SJSA1 (cell line): ENCODE results near the gene LINC00305. TPM values are rescaled to one million over a fixed set of nuclear protein-coding genes. Genes with fewer than 3 reads are reported as not detected.

Experiments used
- DNase-seq, 2 experiments: peaks; one replicate each; pipeline ENCODE4 v3.0.0-alpha.2; 2015 to 2020; ENCODE audit warnings: low spot score in 2 of 2, low read depth in 1 of 2
- H3K27ac ChIP-seq: fragments of 250-450 bp; sonication (Bioruptor Pico); 2 replicates; pipeline ENCODE4 v1.5.1; 2020; ENCODE audit warnings: mild to moderate bottlenecking, moderate library complexity
- H3K27me3 ChIP-seq: fragments of 250-450 bp; sonication (Bioruptor Pico); replicated peaks from 2 replicates; pipeline ENCODE4 v1.5.1; 2020; ENCODE audit warnings: mild to moderate bottlenecking, moderate library complexity
- H3K36me3 ChIP-seq: fragments of 250-450 bp; sonication (Bioruptor Pico); 2 replicates; pipeline ENCODE4 v1.5.1; 2020; ENCODE audit warnings: mild to moderate bottlenecking
- H3K4me1 ChIP-seq: fragments of 250-450 bp; sonication (Bioruptor Pico); replicated peaks from 2 replicates; pipeline ENCODE4 v1.6.1; 2021; ENCODE audit warnings: mild to moderate bottlenecking
- H3K4me3 ChIP-seq: fragments of 250-450 bp; sonication (Bioruptor Pico); 2 replicates; pipeline ENCODE4 v1.5.1; 2020; ENCODE audit warnings: mild to moderate bottlenecking
- H3K9me3 ChIP-seq: fragments of 250-450 bp; sonication (Bioruptor Pico); replicated peaks from 2 replicates; pipeline ENCODE4 v1.5.1; 2020; ENCODE audit warnings: mild to moderate bottlenecking
- total RNA-seq: library from RNA; depleted of rRNA; stranded (reverse); fragments of >200 nt; shearing (Covaris generic); gene quantifications from 2 replicates; pipeline ENCODE4 v1.2.3, GENCODE V29; 2014; rRNA removed

The LINC00305 gene
- total RNA-seq, result not detected in 2 replicates

- Histone ChIP-seq H3K4me3 (no peak within 1 kb of the TSS), H3K27ac (no peak within 1 kb of the TSS), H3K9me3 (no peaks in the 10 kb centered on the region), H3K36me3 (no peaks in the 10 kb centered on the region), H3K4me1 (no peaks in the 10 kb centered on the region), H3K27me3 (no peaks in the 10 kb centered on the region)
- no peak for DNase-seq
These were observed at the start of gene LINC00305 for GRCh38 chr18:64148988-64149387. Gene LINC00305 (minus strand): TSS chr18:64149088.

GRCh38 chr18:64191069-64191468 lies 42.2 kb upstream of the LINC00305 start:
- Histone ChIP-seq H3K4me3 (no peak overlapping the region), H3K4me1 (no peaks in the 10 kb centered on the region), H3K27ac (no peak overlapping the region), H3K9me3 (no peaks in the 10 kb centered on the region), H3K27me3 (no peaks in the 10 kb centered on the region), H3K36me3 (no peaks in the 10 kb centered on the region)
- no peak for DNase-seq

GRCh38 chr18:64185987-64186386 lies 37.1 kb upstream of the LINC00305 start:
- no peaks in the 10 kb centered on the region for H3K27me3 ChIP-seq
- H3K36me3 ChIP-seq, result no peaks in the 10 kb centered on the region
- H3K4me1 ChIP-seq, result no peaks in the 10 kb centered on the region
- no peaks in the 10 kb centered on the region for H3K9me3 ChIP-seq
- no peak overlapping the region for H3K27ac ChIP-seq
- no peak overlapping the region for H3K4me3 ChIP-seq
- DNase-seq, result no peak

- H3K4me1 ChIP-seq, result no peaks in the 10 kb centered on the region
These were observed 34.8 kb upstream of the LINC00305 start for GRCh38 chr18:64183665-64184064.

GRCh38 chr18:64180617-64181016 lies 31.7 kb upstream of the LINC00305 start:
- Histone ChIP-seq H3K9me3 (no peaks in the 10 kb centered on the region), H3K4me1 (no peaks in the 10 kb centered on the region)

More at GRCh38 chr18:64183665-64184064, 34.8 kb upstream of the LINC00305 start:
- Histone ChIP-seq H3K4me3 (no peak overlapping the region), H3K27ac (no peak overlapping the region), H3K36me3 (no peaks in the 10 kb centered on the region), H3K27me3 (no peaks in the 10 kb centered on the region), H3K9me3 (no peaks in the 10 kb centered on the region)
- DNase-seq, result no peak

GRCh38 chr18:64180171-64180570 lies 31.3 kb upstream of the LINC00305 start:
- no peaks in the 10 kb centered on the region for H3K36me3 ChIP-seq
- DNase-seq, result no peak
- no peak overlapping the region for H3K27ac ChIP-seq
- H3K9me3 ChIP-seq, result no peaks in the 10 kb centered on the region
- H3K27me3 ChIP-seq, result no peaks in the 10 kb centered on the region
- H3K4me1 ChIP-seq, result no peaks in the 10 kb centered on the region
- no peak overlapping the region for H3K4me3 ChIP-seq

More at GRCh38 chr18:64180617-64181016, 31.7 kb upstream of the LINC00305 start:
- Histone ChIP-seq H3K27me3 (no peaks in the 10 kb centered on the region), H3K4me3 (no peak overlapping the region), H3K36me3 (no peaks in the 10 kb centered on the region), H3K27ac (no peak overlapping the region)
- DNase-seq, result no peak

GRCh38 chr18:64179556-64180080 lies 30.7 kb upstream of the LINC00305 start:
- no peak for DNase-seq
- Histone ChIP-seq H3K4me3 (no peak overlapping the region), H3K27me3 (no peaks in the 10 kb centered on the region), H3K9me3 (no peaks in the 10 kb centered on the region), H3K4me1 (no peaks in the 10 kb centered on the region), H3K27ac (no peak overlapping the region), H3K36me3 (no peaks in the 10 kb centered on the region)

- Histone ChIP-seq H3K36me3 (no peaks in the 10 kb centered on the region), H3K9me3 (no peaks in the 10 kb centered on the region), H3K4me1 (no peaks in the 10 kb centered on the region), H3K4me3 (no peak overlapping the region), H3K27ac (no peak overlapping the region), H3K27me3 (no peaks in the 10 kb centered on the region)
- DNase-seq, result no peak
These were observed 30.0 kb upstream of the LINC00305 start for GRCh38 chr18:64178860-64179259.

GRCh38 chr18:64175432-64175831 lies 26.5 kb upstream of the LINC00305 start:
- H3K4me1 ChIP-seq, result no peaks in the 10 kb centered on the region
- no peaks in the 10 kb centered on the region; the same call in none of the 2 replicates for H3K9me3 ChIP-seq
- H3K4me3 ChIP-seq, result no peak overlapping the region
- no peak for DNase-seq
- no peak overlapping the region for H3K27ac ChIP-seq
- H3K36me3 ChIP-seq, result no peaks in the 10 kb centered on the region
- no peaks in the 10 kb centered on the region for H3K27me3 ChIP-seq

GRCh38 chr18:64171576-64171975 lies 22.7 kb upstream of the LINC00305 start:
- DNase-seq, result no peak
- Histone ChIP-seq H3K9me3 (no peaks in the 10 kb centered on the region; the same call in none of the 2 replicates), H3K4me3 (no peak overlapping the region), H3K36me3 (no peaks in the 10 kb centered on the region), H3K27me3 (no peaks in the 10 kb centered on the region), H3K4me1 (no peaks in the 10 kb centered on the region), H3K27ac (no peak overlapping the region)

- Histone ChIP-seq H3K4me3 (no peak overlapping the region), H3K27me3 (no peaks in the 10 kb centered on the region), H3K36me3 (no peaks in the 10 kb centered on the region), H3K27ac (no peak overlapping the region), H3K9me3 (no peaks in the 10 kb centered on the region), H3K4me1 (no peaks in the 10 kb centered on the region)
- DNase-seq, result no peak
These were observed 18.6 kb upstream of the LINC00305 start for GRCh38 chr18:64167408-64167925.

GRCh38 chr18:64165906-64166305 lies 17.0 kb upstream of the LINC00305 start:
- Histone ChIP-seq H3K36me3 (no peaks in the 10 kb centered on the region), H3K27me3 (no peaks in the 10 kb centered on the region), H3K4me3 (no peak overlapping the region), H3K9me3 (no peaks in the 10 kb centered on the region), H3K4me1 (no peaks in the 10 kb centered on the region), H3K27ac (no peak overlapping the region)
- no peak for DNase-seq

- H3K4me3 ChIP-seq, result no peak overlapping the region
- H3K27me3 ChIP-seq, result no peaks in the 10 kb centered on the region
- no peak for DNase-seq
- no peaks in the 10 kb centered on the region for H3K4me1 ChIP-seq
- no peak overlapping the region for H3K27ac ChIP-seq
- H3K9me3 ChIP-seq, result no peaks in the 10 kb centered on the region
- H3K36me3 ChIP-seq, result no peaks in the 10 kb centered on the region
These were observed 16.0 kb upstream of the LINC00305 start for GRCh38 chr18:64164883-64165282.

- no peak overlapping the region for H3K4me3 ChIP-seq
- no peaks in the 10 kb centered on the region for H3K27me3 ChIP-seq
These were observed 1.1 kb upstream of the LINC00305 start for GRCh38 chr18:64149916-64150438.

GRCh38 chr18:64142904-64143303 lies 6.0 kb downstream of the LINC00305 start:
- Histone ChIP-seq H3K36me3 (no peaks in the 10 kb centered on the region), H3K4me3 (no peak overlapping the region), H3K27me3 (no peaks in the 10 kb centered on the region), H3K27ac (no peak overlapping the region), H3K9me3 (no peaks in the 10 kb centered on the region), H3K4me1 (no peaks in the 10 kb centered on the region)
- DNase-seq, result no peak

More at GRCh38 chr18:64149916-64150438, 1.1 kb upstream of the LINC00305 start:
- DNase-seq, result no peak
- Histone ChIP-seq H3K9me3 (no peaks in the 10 kb centered on the region), H3K4me1 (no peaks in the 10 kb centered on the region), H3K36me3 (no peaks in the 10 kb centered on the region), H3K27ac (no peak overlapping the region)
